Hepatocyte (in vitro differentiated cells): ENCODE data around the gene TMCC3. TPM values are rescaled to one million over a fixed set of nuclear protein-coding genes. Genes with fewer than 3 reads are reported as not detected.

Experiments
- DNase-seq: peaks from one replicate; pipeline ENCODE4 v3.0.0-alpha.2; 2016; ENCODE audit warnings: low spot score
- H2AFZ ChIP-seq: fragments of 200-600 bp; sonication (generic); 2 replicates; pipeline ENCODE4 v1.6.0; 2016; ENCODE audit warnings: antibody characterized with exemption, mild to moderate bottlenecking
- H3K27ac ChIP-seq: fragments of 200-600 bp; sonication (generic); 2 replicates; pipeline ENCODE4 v1.5.1; 2016; ENCODE audit warnings: mild to moderate bottlenecking
- H3K27me3 ChIP-seq: fragments of 200-600 bp; sonication (generic); 2 replicates; pipeline ENCODE4 v1.6.1; 2016
- H3K36me3 ChIP-seq: fragments of 200-600 bp; sonication (generic); replicated peaks from 2 replicates; pipeline ENCODE4 v1.5.1; 2016; ENCODE audit warnings: low read depth; ENCODE audit not compliant: insufficient read depth
- H3K4me1 ChIP-seq: fragments of 200-600 bp; sonication (generic); 2 replicates; pipeline ENCODE4 v1.5.1; 2016; ENCODE audit warnings: mild to moderate bottlenecking, moderate library complexity; ENCODE audit not compliant: insufficient read depth
- H3K4me2 ChIP-seq: fragments of 200-600 bp; sonication (generic); 2 replicates; pipeline ENCODE4 v1.6.0; 2016
- H3K4me3 ChIP-seq: fragments of 200-600 bp; sonication (generic); 2 replicates; pipeline ENCODE4 v1.5.1; 2016; ENCODE audit warnings: mild to moderate bottlenecking
- H3K79me2 ChIP-seq: fragments of 200-600 bp; sonication (generic); 2 replicates; pipeline ENCODE4 v1.6.0; 2017; ENCODE audit warnings: mild to moderate bottlenecking
- H3K9me2 ChIP-seq: fragments of 200-600 bp; sonication (generic); replicated peaks from 2 replicates; pipeline ENCODE4 v1.6.0; 2017; ENCODE audit warnings: mild to moderate bottlenecking; ENCODE audit not compliant: insufficient read depth
- H3K9me3 ChIP-seq: fragments of 200-600 bp; sonication (generic); 2 replicates; pipeline ENCODE4 v1.5.1; 2016; ENCODE audit warnings: low read depth, mild to moderate bottlenecking
- H4K20me1 ChIP-seq: fragments of 200-600 bp; sonication (generic); 2 replicates; pipeline ENCODE4 v1.6.0; 2016; ENCODE audit warnings: mild to moderate bottlenecking; ENCODE audit not compliant: insufficient read depth, poor library complexity, severe bottlenecking
- CTCF ChIP-seq: fragments of 200-600 bp; sonication (generic); IDR thresholded peaks from 2 replicates; pipeline ENCODE4 v1.5.1; 2016; ENCODE audit warnings: antibody characterized with exemption, mild to moderate bottlenecking; ENCODE audit not compliant: poor library complexity
- EZH2 ChIP-seq: fragments of 200-600 bp; sonication (generic); IDR thresholded peaks from 2 replicates; pipeline ENCODE4 v1.6.1; 2016; ENCODE audit warnings: antibody characterized with exemption, mild to moderate bottlenecking, borderline replicate concordance
- EZH2phosphoT487 ChIP-seq: fragments of 200-600 bp; sonication (generic); IDR thresholded peaks from one replicate; pipeline ENCODE4 v1.6.1; 2018; ENCODE audit warnings: antibody characterized with exemption, mild to moderate bottlenecking, low read depth, moderate library complexity; ENCODE audit not compliant: unreplicated experiment, severe bottlenecking
- whole genome bisulfite sequencing: methylation state at CpG from one replicate; pipeline ENCODE4 v1.1.6; 2016; ENCODE audit warnings: low lambda C conversion rate; ENCODE audit errors: missing lambda C conversion rate; 5-methylcytosine and 5-hydroxymethylcytosine counted together
- polyA plus RNA-seq: library from polyadenylated mRNA; unstranded; fragments of >200 nt; fragmentation: Nextera tagmentation; extraction: Ambion mirVana; gene quantifications from 2 replicates; pipeline ENCODE4 v1.2.1, GENCODE V29; 2016
- total RNA-seq: library from RNA; depleted of rRNA; stranded (reverse); fragments of >200 nt; gene quantifications from 2 replicates; pipeline ENCODE4 v1.2.3, GENCODE V29; 2014

TMCC3 gene
- total and polyA plus RNA-seq, 2 experiments from 2014 or later = 4.0 to 7.8 TPM

DNA sequence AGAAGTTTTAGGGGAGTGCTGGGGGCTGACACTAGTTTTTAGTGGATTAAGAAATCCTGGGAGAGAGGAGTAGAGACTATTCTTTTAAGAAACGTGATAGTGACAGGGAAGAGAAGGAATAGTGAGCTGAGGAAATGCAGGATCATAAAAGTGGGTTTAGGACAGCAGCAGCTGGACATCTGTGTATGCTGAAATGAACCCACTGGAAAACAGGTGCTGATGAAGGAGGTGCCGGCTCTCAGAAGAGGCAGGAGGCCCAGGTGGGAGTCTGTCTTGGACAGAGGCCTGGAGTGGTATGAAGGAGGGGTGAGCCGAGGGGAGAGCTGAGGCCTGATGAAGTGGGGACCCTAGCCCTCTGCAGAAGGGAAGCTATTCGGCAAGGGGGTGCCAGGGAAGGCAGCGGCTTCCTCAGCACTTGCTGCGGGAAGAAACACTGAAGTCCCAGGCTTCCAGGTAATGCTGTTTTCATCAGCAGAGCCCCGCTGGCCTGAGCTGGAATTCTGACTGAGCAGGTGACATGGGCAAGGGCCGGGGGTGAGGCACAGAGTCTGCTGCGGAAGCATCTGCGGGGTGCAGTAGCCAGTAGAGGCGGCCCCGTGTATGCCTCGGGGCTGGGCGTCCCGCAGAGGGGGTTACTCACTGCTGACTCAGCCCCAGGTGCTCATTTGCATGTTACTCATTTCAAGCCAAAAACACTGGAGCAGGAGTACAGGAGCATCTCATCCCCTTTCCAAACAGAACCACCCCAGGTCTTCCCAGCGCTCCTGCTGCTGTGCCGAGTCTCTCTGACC, 89.7 kb downstream of the TMCC3 start:
- Histone ChIP-seq H3K9me2 (no peaks in the 10 kb centered on the region), H3K9me3 (no peaks in the 10 kb centered on the region), H3K36me3 (no peaks in the 10 kb centered on the region), H3K4me3 (no peak overlapping the region), H3K27ac (no peak overlapping the region), H2AFZ (no peak overlapping the region), H4K20me1 (no peaks in the 10 kb centered on the region), H3K79me2 (no peaks in the 10 kb centered on the region), H3K4me1 (peaks cover 12% of the 10 kb centered on the region), H3K4me2 (no peak overlapping the region), H3K27me3 (no peaks in the 10 kb centered on the region)
- TF ChIP-seq CTCF = no peak
- no peak for TF ChIP-seq EZH2
- no peak for TF ChIP-seq EZH2phosphoT487
- DNase-seq = peak; percentile 40
- WGBS = 42% methylated on average over 17 of the region's 17 CpGs

- H3K27me3 ChIP-seq = no peaks in the 10 kb centered on the region
- H3K4me3 ChIP-seq = no peak overlapping the region
- WGBS = 78% methylated on average over 2 of the region's 2 CpGs
- H4K20me1 ChIP-seq = no peaks in the 10 kb centered on the region
- no peaks in the 10 kb centered on the region for H3K9me3 ChIP-seq
- no peaks in the 10 kb centered on the region for H3K36me3 ChIP-seq
- no peak overlapping the region for H3K4me2 ChIP-seq
- no peaks in the 10 kb centered on the region for H3K9me2 ChIP-seq
- H2AFZ ChIP-seq = no peak overlapping the region
- H3K79me2 ChIP-seq = no peaks in the 10 kb centered on the region
- no peak for TF ChIP-seq CTCF
- no peak for TF ChIP-seq EZH2phosphoT487
- TF ChIP-seq EZH2 = no peak
- DNase-seq = no peak
- H3K4me1 ChIP-seq = peaks cover 12% of the 10 kb centered on the region
- H3K27ac ChIP-seq = peak overlapping the region; percentile 74
These were observed 91.7 kb downstream of the TMCC3 start for GRCh38 chr12:94558612-94559011.

DNA sequence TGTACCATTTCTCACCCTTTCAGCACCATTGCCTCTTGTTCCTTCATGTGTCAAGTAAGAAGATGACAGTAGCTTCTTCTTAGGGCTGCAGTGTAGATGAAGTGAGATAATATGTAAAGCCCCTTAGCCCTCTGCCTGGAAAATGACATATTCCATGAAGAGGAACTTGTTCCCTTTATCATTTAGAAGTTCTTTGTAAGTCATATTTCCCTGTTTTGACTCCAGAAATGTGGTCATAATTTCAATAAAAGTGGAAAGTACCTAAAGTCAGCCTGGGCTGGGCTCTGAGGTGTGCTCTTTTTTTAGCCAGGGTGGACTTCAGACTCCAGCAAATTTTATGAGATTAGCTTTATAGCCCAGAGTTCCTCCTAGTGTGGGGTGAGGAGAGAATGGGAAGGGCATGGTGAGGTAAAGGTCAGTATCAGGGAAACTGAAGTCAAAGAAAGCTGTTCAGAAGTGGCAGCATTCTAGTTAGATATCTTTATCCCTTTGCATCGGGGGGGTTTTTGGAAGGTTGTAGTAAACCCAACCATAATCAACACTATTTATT, 92.5 kb downstream of the TMCC3 start:
- Histone ChIP-seq H2AFZ (no peak overlapping the region), H3K4me2 (peak overlapping the region; percentile 46), H3K27ac (peak overlapping the region; percentile 82), H3K4me3 (no peak overlapping the region), H3K9me2 (no peaks in the 10 kb centered on the region), H3K9me3 (no peaks in the 10 kb centered on the region), H3K79me2 (no peaks in the 10 kb centered on the region), H3K36me3 (no peaks in the 10 kb centered on the region), H4K20me1 (no peaks in the 10 kb centered on the region), H3K27me3 (no peaks in the 10 kb centered on the region), H3K4me1 (peaks cover 12% of the 10 kb centered on the region)
- peak; percentile 37 for DNase-seq
- 63% methylated on average over 1 of the region's 1 CpG for WGBS
- TF ChIP-seq CTCF = no peak
- TF ChIP-seq EZH2 = no peak
- no peak for TF ChIP-seq EZH2phosphoT487
